ENCODE measurements around the gene KIT. TPM values are rescaled to one million over a fixed set of nuclear protein-coding genes. Genes with fewer than 3 reads are reported as not detected.

KIT gene
- total RNA-seq, 1 donor from 2014 or later = 0.48 TPM

- intact Hi-C loops (cut with micrococcal nuclease) = no loop called here
These were observed 85.8 kb downstream of the KIT start for GRCh38 chr4:54743562-54743961.

GRCh38 chr4:54744487-54744886, 86.7 kb downstream of the KIT start:
- intact Hi-C loops (cut with micrococcal nuclease) = no loop called here

DNA sequence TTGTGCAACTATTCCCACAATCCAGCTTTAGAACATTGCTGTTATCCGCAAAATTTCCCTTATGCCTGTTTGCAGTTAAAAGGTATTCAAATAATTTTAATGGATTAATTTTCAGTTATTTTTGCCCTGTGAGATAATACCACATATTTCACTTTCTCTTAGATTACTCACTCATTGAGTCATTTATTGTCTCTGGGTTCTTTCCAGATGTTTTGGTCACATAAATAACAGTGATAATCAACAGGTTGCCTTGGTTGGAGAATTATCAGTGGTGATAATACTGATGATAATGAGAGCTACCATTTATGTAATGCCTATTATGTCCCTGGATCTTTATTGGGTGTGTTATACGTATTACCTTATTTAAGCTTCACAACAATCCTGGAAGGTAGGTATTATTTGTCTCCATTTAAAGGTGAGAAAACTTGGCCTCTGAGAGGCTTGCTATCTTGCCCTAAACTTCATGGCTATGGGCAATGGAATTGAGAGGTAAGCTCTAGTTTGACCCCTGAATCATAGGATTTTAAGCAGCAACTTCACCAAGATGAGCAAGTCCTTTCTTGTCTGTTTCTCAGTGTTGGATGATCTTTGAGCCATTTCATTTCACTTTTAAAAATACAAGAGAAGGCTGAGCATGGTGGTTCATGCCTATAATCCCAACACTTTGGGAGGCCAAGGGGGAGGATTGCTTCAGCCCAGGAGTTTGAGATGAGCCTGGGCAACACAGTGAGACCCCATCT, 87.4 kb downstream of the KIT start:
- intact Hi-C loops (cut with micrococcal nuclease) = no loop called here

GRCh38 chr4:54746218-54746617, 88.5 kb downstream of the KIT start:
- intact Hi-C loops (cut with micrococcal nuclease) = no loop called here

GRCh38 chr4:54750341-54750740, 92.6 kb downstream of the KIT start:
- intact Hi-C loops (cut with micrococcal nuclease) = no loop called here

DNA sequence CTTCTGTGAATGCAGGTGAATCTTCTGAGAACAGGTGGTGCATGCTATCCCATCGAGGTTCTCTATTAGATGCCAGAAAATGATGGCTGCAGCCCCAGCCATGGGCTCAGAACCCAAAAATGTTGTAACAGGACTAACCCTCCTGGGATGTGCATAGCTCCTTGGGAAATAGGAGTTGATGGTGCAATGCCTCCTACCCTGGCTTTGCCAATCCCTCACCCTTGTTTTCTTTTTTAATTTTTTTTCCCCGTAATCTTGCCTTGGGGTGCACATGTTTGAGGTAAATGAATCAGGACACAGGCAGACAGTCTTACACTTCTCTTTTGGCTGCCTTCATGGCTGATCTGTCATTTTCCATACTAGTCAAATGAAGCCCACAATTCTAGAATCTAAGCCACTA, 96.6 kb downstream of the KIT start:
- intact Hi-C loops (cut with micrococcal nuclease) = no loop called here

DNA sequence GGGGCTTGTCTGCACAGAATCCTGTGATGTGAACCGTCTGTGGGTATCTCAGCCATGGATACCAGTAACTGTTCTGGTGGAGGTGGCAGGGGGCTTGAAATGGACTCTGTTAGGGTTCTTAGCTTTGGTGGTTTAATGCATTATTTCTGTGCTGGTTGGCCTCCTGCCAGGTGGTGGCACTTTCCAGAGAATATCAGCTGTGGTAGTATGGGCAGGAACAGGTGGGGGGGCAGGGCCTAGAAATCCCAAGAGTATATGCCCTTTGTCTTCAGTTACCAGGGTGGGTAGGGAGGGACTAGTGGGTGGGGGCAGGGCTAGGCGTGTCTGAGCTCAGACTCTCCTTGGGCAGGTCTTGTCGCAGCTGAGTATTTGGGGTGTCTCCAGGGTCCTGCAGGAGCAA, 106.7 kb downstream of the KIT start:
- intact Hi-C loops (cut with micrococcal nuclease) = no loop called here

GRCh38 chr4:54767376-54767775, 109.6 kb downstream of the KIT start:
- intact Hi-C loops (cut with micrococcal nuclease) = no loop called here

- intact Hi-C loops (cut with micrococcal nuclease) = no loop called here
These were observed 115.3 kb downstream of the KIT start for GRCh38 chr4:54773022-54773421.

GRCh38 chr4:54779036-54779435, 121.3 kb downstream of the KIT start:
- intact Hi-C loops (cut with micrococcal nuclease) = no loop called here

- intact Hi-C loops (cut with micrococcal nuclease) = no loop called here
These were observed 121.9 kb downstream of the KIT start for GRCh38 chr4:54779476-54780148.

- intact Hi-C loops (cut with micrococcal nuclease) = no loop called here
These were observed 122.4 kb downstream of the KIT start for GRCh38 chr4:54780149-54780495.

- intact Hi-C loops (cut with micrococcal nuclease) = no loop called here
These were observed 124.0 kb downstream of the KIT start for GRCh38 chr4:54781756-54782155.

DNA sequence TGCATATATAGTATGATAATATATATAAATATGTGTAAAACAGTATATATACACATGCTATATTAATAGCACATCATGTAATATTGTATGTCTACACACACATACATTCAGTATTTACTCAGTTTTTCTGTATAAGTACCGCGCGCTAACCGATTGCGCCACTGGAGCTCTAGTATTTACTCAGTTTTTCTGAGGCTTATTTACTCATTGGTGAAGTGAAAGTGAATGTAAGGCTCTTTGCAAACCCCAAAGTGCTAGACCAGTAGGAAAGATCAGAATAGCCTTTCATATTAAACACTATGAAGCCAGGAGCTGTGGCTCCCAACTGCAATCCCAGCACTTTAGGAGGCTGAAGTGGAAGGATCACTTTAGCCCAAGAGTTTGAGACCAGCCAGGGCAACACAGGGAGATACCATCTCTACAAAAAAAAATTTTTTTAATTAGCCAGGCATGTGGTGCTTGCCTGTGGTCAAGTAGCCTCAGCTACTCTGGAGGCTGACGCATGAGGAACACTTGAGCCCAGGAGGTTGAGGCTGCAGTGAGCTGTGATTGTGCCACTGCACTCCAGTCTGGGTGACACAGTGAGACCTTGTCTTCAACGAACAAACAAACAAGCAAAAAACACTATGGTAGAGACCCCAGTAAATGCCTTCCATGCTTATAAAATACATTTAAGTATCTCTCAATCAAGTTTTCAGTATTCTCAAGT, 125.8 kb downstream of the KIT start:
- intact Hi-C loops (cut with micrococcal nuclease) = no loop called here

DNA sequence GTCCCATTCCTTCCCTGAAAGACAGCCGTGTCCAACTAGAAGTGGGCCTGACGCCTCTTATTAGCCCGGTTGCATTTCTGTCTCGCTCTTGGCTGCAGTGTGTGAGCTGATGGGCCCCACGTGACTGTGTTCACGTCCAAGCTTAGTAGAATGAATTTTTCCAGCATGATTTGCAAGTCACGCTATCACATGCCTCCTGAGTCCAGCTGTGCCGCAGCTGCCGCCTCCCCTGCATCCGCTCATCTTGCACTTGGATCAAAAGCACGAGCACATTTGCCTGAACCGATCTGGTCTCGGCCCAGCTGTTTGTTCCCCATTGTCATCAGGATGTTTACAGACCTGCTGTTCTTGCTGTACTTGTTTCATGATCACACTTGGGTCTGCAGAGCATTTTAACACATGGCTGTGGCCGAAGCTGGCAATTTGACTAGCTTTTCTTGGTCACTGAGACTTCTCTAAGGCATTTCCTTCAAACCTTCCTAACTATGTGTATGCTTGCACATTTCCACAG, 126.5 kb downstream of the KIT start:
- intact Hi-C loops (cut with micrococcal nuclease) = no loop called here

Data from T-helper 2 cell treated with Interferon-gamma antibody and Interleukin-4, amounts not matched to agents 100 ng/mL and 5 ng/mL, for 36 hours (primary cell).